Measurements from ENCODE around the gene MUTYH.

MUTYH gene

DNA sequence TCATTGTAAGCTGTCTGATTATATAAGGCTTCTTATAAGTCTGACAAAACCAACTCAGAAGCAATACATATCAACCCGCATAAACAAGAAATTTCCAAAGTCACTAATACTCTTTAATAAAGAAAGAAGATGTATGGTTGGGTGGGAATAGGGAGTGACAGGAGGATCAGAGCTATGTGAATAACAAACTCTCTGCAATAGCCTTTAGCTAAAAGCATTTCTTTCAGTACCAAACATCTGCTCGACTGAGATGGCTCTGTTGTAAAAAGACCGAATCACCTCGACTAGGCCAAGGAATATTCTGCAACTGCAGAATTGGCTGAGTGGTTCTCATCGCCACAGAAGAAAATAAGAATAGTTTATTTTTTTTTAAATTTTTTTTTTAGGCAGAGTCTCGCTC, 39.3 kb upstream of the MUTYH start:
- Histone ChIP-seq H3K79me1 (replicated peaks; ENCODE audit: low read length, poor library complexity, severe bottlenecking) (no peaks in the 10 kb centered on the region), H3K18ac (ENCODE audit: low read depth in 1 of 2, low read length in 2 of 2) (no peak overlapping the region), H3K9ac (ENCODE audit: low read length) (no peak overlapping the region), H3K23ac (ENCODE audit: low read length in 2 of 2) (no peak overlapping the region), H2BK12ac (ENCODE audit: low read length in 2 of 2) (no peak overlapping the region), H2BK120ac (ENCODE audit: low read depth, low read length) (no peak overlapping the region), H2AFZ (ENCODE audit: low read depth, low read length) (no peak overlapping the region), H3K14ac (ENCODE audit: low read length in 2 of 2) (no peak overlapping the region), H3K27ac (ENCODE audit: low read length, poor library complexity, severe bottlenecking) (no peak overlapping the region), H2BK15ac (ENCODE audit: low read depth, poor library complexity, severe bottlenecking) (no peak overlapping the region), H3K4me2 (ENCODE audit: low read length, poor library complexity, severe bottlenecking) (no peak overlapping the region), H4K8ac (ENCODE audit: low read length) (no peak overlapping the region), H3K27me3 (ENCODE audit: control insufficient read depth in 1 of 2, insufficient read depth in 1 of 2, low read length in 2 of 2) (no peaks in the 10 kb centered on the region), H3K36me3 (ENCODE audit: control insufficient read depth in 1 of 2, insufficient read depth in 2 of 2, low read depth in 1 of 2, low read length in 2 of 2) (no peaks in the 10 kb centered on the region), H3K4ac (ENCODE audit: low read depth in 1 of 2, low read length in 2 of 2) (no peak overlapping the region), H2AK5ac (ENCODE audit: low read length, severe bottlenecking) (no peak overlapping the region), H3K4me1 (ENCODE audit: control insufficient read depth, insufficient read depth, low read depth, low read length) (no peaks in the 10 kb centered on the region), H3K4me3 (ENCODE audit: insufficient read depth in 1 of 2, low read depth in 1 of 2, low read length in 2 of 2) (no peak overlapping the region), H3K9me3 (ENCODE audit: control insufficient read depth, low read length) (no peaks in the 10 kb centered on the region), H2BK5ac (ENCODE audit: low read depth, low read length, poor library complexity, severe bottlenecking) (no peak overlapping the region), H4K91ac (ENCODE audit: low read length) (no peak overlapping the region)
- DNase-seq = no peak
- 93% methylated on average over 5 of the region's 6 CpGs for WGBS

GRCh38 chr1:45378184-45378583, 37.9 kb upstream of the MUTYH start:
- no peaks in the 10 kb centered on the region for H3K36me3 ChIP-seq (ENCODE audit: control insufficient read depth in 1 of 2, insufficient read depth in 2 of 2, low read depth in 1 of 2, low read length in 2 of 2)
- no peak overlapping the region for H3K23ac ChIP-seq (ENCODE audit: low read length in 2 of 2)

DNA sequence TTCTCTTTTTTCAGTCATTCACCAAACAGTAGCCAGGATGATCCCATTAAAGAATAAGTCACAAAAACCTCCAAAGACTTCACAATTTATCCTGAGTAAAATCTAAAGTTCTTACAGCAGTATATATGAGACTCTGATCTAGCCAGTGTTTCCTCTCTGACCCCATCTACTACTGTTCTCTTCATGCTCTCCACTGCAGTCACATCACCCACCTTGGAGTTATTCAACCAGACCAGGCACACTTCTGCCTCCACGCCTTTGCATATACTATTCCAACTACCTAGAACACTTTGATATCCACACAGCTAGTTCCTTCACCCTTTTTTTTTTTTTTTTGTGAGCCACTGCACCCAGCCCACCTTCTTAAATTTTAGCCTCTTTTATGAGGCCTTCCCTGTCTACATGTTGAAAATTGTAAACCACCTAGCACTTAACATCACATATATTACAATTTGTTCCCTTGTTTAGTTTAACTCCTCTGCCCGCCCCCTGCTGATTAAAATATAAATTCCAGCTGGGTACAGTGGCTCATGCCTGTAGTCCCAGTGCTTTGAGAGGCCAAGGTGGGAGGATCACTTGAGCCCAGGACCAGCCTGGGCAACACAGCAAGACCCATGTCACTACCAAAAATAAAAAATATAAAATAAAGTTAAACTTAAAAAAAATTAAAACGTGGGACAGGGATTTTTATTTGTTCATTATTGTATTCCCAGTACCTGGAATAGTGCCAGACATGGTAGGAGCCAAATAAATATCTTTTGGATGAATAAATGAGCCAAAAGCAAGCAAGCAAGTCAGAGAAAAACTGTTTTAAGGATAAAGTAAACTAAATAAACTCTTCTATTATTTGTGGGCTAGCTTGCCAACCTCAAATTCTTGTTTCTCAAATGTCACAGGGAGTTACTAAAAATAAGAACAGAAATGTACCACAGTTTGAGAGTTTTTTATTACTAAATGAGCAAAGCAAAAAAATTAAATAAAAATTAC, 35.2 kb upstream of the MUTYH start:
- H2AFZ ChIP-seq (ENCODE audit: low read depth, low read length) = no peak overlapping the region
- H2BK120ac ChIP-seq (ENCODE audit: low read depth, low read length) = no peak overlapping the region
- DNase-seq = no peak
- no peak overlapping the region for H3K4me2 ChIP-seq (ENCODE audit: low read length, poor library complexity, severe bottlenecking)
- no peak overlapping the region for H2AK5ac ChIP-seq (ENCODE audit: low read length, severe bottlenecking)
- H3K23ac ChIP-seq (ENCODE audit: low read length in 2 of 2) = no peak overlapping the region
- no peak overlapping the region for H3K9ac ChIP-seq (ENCODE audit: low read length)
- WGBS = 73% methylated on average over 3 of the region's 3 CpGs
- H4K91ac ChIP-seq (ENCODE audit: low read length) = no peak overlapping the region
- H3K4ac ChIP-seq (ENCODE audit: low read depth in 1 of 2, low read length in 2 of 2) = no peak overlapping the region
- no peak overlapping the region for H3K4me3 ChIP-seq (ENCODE audit: insufficient read depth in 1 of 2, low read depth in 1 of 2, low read length in 2 of 2)
- H3K27me3 ChIP-seq (ENCODE audit: control insufficient read depth in 1 of 2, insufficient read depth in 1 of 2, low read length in 2 of 2) = no peaks in the 10 kb centered on the region
- no peak overlapping the region for H2BK5ac ChIP-seq (ENCODE audit: low read depth, low read length, poor library complexity, severe bottlenecking)
- no peak overlapping the region for H4K8ac ChIP-seq (ENCODE audit: low read length)
- H3K27ac ChIP-seq (ENCODE audit: low read length, poor library complexity, severe bottlenecking) = no peak overlapping the region
- H3K4me1 ChIP-seq (ENCODE audit: control insufficient read depth, insufficient read depth, low read depth, low read length) = no peaks in the 10 kb centered on the region
- no peaks in the 10 kb centered on the region for H3K36me3 ChIP-seq (ENCODE audit: control insufficient read depth in 1 of 2, insufficient read depth in 2 of 2, low read depth in 1 of 2, low read length in 2 of 2)
- no peak overlapping the region for H2BK15ac ChIP-seq (ENCODE audit: low read depth, poor library complexity, severe bottlenecking)
- H2BK12ac ChIP-seq (ENCODE audit: low read length in 2 of 2) = no peak overlapping the region
- no peaks in the 10 kb centered on the region for H3K9me3 ChIP-seq (ENCODE audit: control insufficient read depth, low read length)
- no peak overlapping the region for H3K14ac ChIP-seq (ENCODE audit: low read length in 2 of 2)
- H3K18ac ChIP-seq (ENCODE audit: low read depth in 1 of 2, low read length in 2 of 2) = no peak overlapping the region
- no peaks in the 10 kb centered on the region for H3K79me1 ChIP-seq (replicated peaks; ENCODE audit: low read length, poor library complexity, severe bottlenecking)

More at GRCh38 chr1:45378184-45378583, 37.9 kb upstream of the MUTYH start:
- H3K27me3 ChIP-seq (ENCODE audit: control insufficient read depth in 1 of 2, insufficient read depth in 1 of 2, low read length in 2 of 2) = no peaks in the 10 kb centered on the region
- H3K4ac ChIP-seq (ENCODE audit: low read depth in 1 of 2, low read length in 2 of 2) = no peak overlapping the region
- H2AFZ ChIP-seq (ENCODE audit: low read depth, low read length) = no peak overlapping the region
- no peak for DNase-seq
- no peak overlapping the region for H3K18ac ChIP-seq (ENCODE audit: low read depth in 1 of 2, low read length in 2 of 2)
- H2AK5ac ChIP-seq (ENCODE audit: low read length, severe bottlenecking) = no peak overlapping the region
- H2BK120ac ChIP-seq (ENCODE audit: low read depth, low read length) = no peak overlapping the region
- H3K14ac ChIP-seq (ENCODE audit: low read length in 2 of 2) = no peak overlapping the region
- no peak overlapping the region for H2BK12ac ChIP-seq (ENCODE audit: low read length in 2 of 2)
- no peaks in the 10 kb centered on the region for H3K79me1 ChIP-seq (replicated peaks; ENCODE audit: low read length, poor library complexity, severe bottlenecking)
- H2BK15ac ChIP-seq (ENCODE audit: low read depth, poor library complexity, severe bottlenecking) = no peak overlapping the region
- H4K8ac ChIP-seq (ENCODE audit: low read length) = no peak overlapping the region
- H4K91ac ChIP-seq (ENCODE audit: low read length) = no peak overlapping the region
- no peak overlapping the region for H3K4me3 ChIP-seq (ENCODE audit: insufficient read depth in 1 of 2, low read depth in 1 of 2, low read length in 2 of 2)
- H3K4me2 ChIP-seq (ENCODE audit: low read length, poor library complexity, severe bottlenecking) = no peak overlapping the region
- H3K9me3 ChIP-seq (ENCODE audit: control insufficient read depth, low read length) = no peaks in the 10 kb centered on the region
- no peak overlapping the region for H3K27ac ChIP-seq (ENCODE audit: low read length, poor library complexity, severe bottlenecking)
- no peaks in the 10 kb centered on the region for H3K4me1 ChIP-seq (ENCODE audit: control insufficient read depth, insufficient read depth, low read depth, low read length)
- H3K9ac ChIP-seq (ENCODE audit: low read length) = no peak overlapping the region
- no peak overlapping the region for H2BK5ac ChIP-seq (ENCODE audit: low read depth, low read length, poor library complexity, severe bottlenecking)

DNA sequence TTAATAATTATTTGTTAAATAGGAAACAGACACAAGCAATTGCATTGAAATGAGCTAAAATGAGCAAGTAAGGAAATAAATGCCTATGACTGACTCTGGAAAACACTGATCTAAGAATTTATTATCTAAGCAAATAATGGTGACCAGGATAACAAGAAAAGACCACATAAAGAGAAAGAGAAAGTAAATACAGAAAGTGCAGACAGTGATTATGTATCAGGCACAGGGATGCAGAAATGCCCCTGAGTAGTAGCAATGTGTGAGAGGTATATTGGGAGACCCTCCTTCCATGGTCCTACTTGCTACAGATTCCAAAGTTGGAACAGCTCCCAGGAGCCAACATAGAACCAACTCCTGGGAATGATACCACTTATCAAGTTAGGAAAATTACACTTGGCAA, 33.3 kb upstream of the MUTYH start:
- H3K14ac ChIP-seq (ENCODE audit: low read length in 2 of 2) = no peak overlapping the region
- H3K18ac ChIP-seq (ENCODE audit: low read depth in 1 of 2, low read length in 2 of 2) = no peak overlapping the region
- no peak overlapping the region for H4K8ac ChIP-seq (ENCODE audit: low read length)
- H2BK120ac ChIP-seq (ENCODE audit: low read depth, low read length) = no peak overlapping the region
- no peaks in the 10 kb centered on the region for H3K36me3 ChIP-seq (ENCODE audit: control insufficient read depth in 1 of 2, insufficient read depth in 2 of 2, low read depth in 1 of 2, low read length in 2 of 2)
- H3K4me3 ChIP-seq (ENCODE audit: insufficient read depth in 1 of 2, low read depth in 1 of 2, low read length in 2 of 2) = no peak overlapping the region
- no peak overlapping the region for H2AFZ ChIP-seq (ENCODE audit: low read depth, low read length)
- no peak overlapping the region for H3K27ac ChIP-seq (ENCODE audit: low read length, poor library complexity, severe bottlenecking)
- no peaks in the 10 kb centered on the region for H3K79me1 ChIP-seq (replicated peaks; ENCODE audit: low read length, poor library complexity, severe bottlenecking)
- H2BK12ac ChIP-seq (ENCODE audit: low read length in 2 of 2) = no peak overlapping the region
- no peak overlapping the region for H2BK15ac ChIP-seq (ENCODE audit: low read depth, poor library complexity, severe bottlenecking)
- no peak overlapping the region for H2AK5ac ChIP-seq (ENCODE audit: low read length, severe bottlenecking)
- H3K23ac ChIP-seq (ENCODE audit: low read length in 2 of 2) = no peak overlapping the region
- no peak overlapping the region for H3K4ac ChIP-seq (ENCODE audit: low read depth in 1 of 2, low read length in 2 of 2)
- no peaks in the 10 kb centered on the region for H3K4me1 ChIP-seq (ENCODE audit: control insufficient read depth, insufficient read depth, low read depth, low read length)
- no peak overlapping the region for H4K91ac ChIP-seq (ENCODE audit: low read length)
- no peak overlapping the region for H3K9ac ChIP-seq (ENCODE audit: low read length)
- DNase-seq = no peak
- no peaks in the 10 kb centered on the region for H3K9me3 ChIP-seq (ENCODE audit: control insufficient read depth, low read length)
- no peak overlapping the region for H2BK5ac ChIP-seq (ENCODE audit: low read depth, low read length, poor library complexity, severe bottlenecking)
- no peak overlapping the region for H3K4me2 ChIP-seq (ENCODE audit: low read length, poor library complexity, severe bottlenecking)
- H3K27me3 ChIP-seq (ENCODE audit: control insufficient read depth in 1 of 2, insufficient read depth in 1 of 2, low read length in 2 of 2) = no peaks in the 10 kb centered on the region

Data from mesenchymal stem cell (in vitro differentiated cells and primary cell).